HG02943 (cell line): ENCODE results near the gene IGFBP2.

Experiments
- ATAC-seq: cut with Tn5 transposase; IDR thresholded peaks from one replicate; pipeline ENCODE4 v1.9.1; 2021; ENCODE audit warnings: mild to moderate bottlenecking, low read depth, moderate library complexity; ENCODE audit not compliant: unreplicated experiment

Gene IGFBP2

DNA sequence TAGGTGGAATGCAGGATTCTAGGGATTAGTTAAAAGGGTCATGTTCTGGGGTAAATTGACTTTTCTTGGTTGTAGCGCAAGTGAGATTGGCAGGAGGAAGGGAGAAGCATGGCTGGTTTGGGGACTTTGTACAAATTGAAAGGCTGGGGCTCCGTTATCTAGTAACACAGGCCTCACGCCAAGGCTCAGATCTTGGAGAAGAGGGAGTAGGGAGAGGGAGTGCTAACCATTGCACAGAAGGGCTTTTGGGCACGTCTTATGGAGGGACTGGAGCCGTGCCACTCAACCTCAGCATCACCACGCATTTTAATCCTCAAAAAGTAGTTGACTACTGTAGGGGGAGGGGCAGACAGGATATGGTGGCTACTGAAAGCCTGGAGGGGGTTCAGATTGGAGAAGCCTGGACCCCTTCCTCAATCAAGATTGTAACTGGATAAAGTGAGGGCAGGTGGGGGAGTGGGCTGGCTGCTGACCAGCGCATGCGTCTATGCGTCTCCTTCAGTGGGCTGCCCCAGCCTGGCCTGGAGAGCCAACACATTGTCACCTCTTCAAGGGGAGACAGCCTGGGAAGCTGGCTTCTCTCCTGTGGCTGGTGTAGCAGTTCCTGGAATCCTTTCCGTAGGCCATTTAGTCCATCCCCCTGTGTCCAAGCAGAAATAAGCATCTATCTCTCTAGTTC is 47.9 kb downstream of the IGFBP2 start:
- ATAC-seq, result no peak

DNA sequence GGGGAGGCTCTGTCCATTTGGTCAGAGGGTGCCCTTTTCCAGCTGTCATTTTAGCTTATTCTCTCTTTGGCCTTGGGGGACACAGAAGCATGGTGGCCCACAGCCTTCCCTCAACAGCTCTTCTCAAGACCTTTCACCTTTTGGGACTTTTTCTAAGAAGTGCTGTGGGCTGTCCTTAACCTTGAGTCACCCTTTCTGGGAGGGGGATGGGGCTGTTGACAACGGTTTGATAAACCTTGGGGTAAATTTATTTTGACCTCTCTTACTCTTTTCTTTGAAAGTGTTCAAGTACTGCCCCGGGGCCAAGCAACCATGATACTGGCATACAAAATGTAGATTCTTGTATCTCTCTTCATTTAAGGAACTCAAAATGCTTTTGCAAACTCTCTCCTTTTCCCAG is 48.5 kb downstream of the IGFBP2 start:
- no peak for ATAC-seq

DNA sequence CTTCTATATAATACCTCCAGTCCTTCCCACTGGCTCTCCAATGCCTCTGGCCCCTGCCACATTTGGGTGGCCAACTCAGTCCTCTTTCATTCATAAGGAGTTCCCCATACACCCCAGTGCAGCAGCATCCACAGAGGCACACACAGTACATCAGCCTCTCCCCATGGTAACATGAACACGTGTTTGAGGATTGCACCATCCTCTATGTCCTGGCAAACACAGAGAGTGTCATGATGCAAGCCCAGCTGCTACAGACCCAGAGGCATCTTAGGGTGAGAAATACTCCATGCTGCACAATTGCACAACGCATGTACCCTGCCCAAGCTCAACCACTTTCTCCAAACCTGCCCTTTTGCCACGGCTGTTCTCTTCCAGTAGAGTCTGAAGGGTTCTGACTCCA is 50.6 kb downstream of the IGFBP2 start:
- ATAC-seq, result no peak

DNA sequence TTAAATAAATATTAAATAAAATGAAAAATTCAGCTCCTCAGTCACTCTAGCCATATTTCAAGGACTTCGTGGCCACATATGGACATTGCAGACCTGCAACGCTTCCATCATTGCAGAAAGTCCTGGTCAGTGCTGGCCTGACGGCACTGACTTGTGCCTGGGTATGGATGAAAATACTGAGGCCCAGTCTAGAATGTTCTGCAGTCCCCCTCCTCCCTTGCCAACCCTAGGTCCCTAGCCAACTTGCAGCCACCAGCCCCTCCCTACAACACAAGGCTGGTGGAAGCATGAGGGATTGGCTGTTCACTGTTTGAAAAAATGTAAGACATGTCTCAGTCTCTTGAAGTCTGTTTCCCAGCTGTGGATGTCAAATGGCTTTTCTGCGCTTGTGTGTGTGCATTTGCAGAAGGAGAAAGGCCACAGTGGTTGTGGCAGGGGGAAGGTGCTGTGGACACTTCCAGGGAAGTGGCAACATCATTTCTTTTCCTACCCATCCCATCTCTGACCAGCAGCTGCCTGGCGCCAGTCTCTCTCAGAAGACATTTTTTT is 52.2 kb downstream of the IGFBP2 start:
- no peak for ATAC-seq

DNA sequence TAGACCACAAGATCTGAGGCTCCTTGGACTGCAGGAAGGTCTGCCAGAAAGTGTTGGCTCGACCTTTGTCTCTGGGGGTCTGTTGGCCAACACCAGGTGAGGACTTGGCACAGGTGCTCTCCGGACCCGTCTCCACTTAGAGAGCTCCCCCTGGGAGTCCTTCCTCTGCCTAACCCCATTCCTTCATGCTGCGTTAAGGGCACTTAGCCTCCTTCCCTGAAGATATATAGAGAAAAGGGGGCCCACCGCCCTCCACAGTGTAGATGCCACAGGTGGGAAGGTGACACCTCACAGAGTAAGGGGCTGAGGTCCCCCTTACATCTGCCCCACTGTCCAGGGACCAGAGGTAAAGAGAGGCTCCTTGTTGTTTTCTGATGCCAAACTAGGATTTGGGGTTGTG is 53.9 kb downstream of the IGFBP2 start:
- ATAC-seq, result no peak

DNA sequence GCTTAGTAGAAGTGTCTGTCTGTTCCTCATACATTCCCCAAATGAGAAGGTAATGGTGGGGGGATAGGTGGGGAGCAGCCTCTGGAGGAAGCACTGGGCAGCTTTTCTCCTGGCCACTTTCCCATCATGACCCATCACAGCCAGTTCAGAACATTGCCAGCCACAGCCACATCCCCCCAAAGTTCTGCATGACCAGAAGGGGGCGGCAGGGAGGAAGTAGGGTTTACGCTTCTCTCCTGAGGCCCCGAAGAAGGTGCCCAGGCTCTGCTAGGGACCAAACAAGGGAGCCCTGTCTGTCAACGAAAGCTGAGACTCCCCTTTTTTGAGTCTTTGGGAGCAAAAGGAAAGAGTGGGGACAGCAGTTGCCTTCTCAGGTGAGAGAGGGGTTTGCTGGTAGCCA is 54.4 kb downstream of the IGFBP2 start:
- no peak for ATAC-seq

DNA sequence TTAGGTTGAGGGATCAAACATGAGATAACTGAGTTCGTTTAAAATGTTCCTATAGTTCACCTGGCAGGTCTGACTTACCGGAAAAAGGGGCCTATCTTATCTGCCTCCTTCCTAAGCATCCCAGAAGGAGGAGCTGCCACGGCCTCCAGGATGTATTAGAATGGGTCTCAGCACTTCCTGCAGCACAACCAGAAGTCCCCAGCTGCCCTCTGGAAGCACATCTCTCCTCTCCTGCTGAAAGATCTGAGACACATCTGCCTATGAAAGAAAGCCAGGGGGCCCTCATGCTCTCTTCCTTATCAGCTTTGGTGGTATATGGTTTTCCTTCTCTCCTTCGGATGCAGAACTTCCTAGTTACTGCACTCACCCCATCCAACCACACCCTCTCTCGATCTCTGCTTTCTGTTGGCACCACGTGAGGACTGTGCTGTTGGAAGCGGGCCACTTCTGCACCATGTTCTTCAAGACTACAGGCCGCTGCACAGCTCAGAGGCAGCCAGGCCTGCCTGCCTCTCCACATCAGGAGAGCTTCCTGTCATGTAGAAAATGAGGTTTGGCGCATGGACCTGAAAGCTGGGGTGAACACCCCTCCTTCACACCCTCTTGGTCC is 55.6 kb downstream of the IGFBP2 start:
- ATAC-seq, result no peak

DNA sequence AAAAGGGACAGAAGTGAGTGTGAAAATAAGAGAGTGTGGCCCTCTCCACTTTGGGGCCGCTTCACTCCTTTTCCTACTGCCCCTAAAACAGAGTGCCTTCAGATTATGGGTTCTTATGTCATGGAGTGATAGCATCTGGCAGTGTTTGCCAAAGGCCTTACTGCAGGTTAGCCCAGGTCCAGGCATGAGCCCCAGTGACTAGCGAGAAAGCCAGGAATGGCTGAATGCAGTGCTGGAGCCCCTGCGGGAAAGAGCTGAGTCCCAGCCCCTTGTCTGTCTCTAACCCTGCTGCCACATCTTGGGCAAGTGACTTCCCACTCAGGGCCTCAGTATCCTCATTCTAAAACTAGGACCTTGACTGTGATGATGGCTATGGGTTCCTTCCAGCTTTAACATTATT is 56.2 kb downstream of the IGFBP2 start:
- no peak for ATAC-seq

DNA sequence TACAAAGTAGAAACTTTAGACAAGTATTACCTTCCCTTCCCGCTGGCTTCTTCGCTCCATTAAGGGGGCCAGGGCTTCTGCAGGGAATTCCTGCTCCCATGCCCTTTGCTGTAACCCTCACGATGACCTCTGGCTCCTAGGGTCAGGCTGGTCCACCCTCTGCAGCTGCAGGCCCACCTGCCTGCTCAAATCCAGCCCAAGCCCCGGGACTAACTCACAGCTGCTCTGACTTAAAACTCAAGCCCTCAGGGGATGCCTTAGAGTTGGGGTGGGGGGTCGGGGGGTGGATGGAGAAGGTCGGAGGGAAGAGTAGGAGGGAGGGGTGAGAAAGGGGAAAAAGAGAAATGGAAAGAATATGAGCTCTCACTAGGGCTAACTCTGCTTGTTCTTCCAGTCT is 57.2 kb downstream of the IGFBP2 start:
- ATAC-seq, result no peak

DNA sequence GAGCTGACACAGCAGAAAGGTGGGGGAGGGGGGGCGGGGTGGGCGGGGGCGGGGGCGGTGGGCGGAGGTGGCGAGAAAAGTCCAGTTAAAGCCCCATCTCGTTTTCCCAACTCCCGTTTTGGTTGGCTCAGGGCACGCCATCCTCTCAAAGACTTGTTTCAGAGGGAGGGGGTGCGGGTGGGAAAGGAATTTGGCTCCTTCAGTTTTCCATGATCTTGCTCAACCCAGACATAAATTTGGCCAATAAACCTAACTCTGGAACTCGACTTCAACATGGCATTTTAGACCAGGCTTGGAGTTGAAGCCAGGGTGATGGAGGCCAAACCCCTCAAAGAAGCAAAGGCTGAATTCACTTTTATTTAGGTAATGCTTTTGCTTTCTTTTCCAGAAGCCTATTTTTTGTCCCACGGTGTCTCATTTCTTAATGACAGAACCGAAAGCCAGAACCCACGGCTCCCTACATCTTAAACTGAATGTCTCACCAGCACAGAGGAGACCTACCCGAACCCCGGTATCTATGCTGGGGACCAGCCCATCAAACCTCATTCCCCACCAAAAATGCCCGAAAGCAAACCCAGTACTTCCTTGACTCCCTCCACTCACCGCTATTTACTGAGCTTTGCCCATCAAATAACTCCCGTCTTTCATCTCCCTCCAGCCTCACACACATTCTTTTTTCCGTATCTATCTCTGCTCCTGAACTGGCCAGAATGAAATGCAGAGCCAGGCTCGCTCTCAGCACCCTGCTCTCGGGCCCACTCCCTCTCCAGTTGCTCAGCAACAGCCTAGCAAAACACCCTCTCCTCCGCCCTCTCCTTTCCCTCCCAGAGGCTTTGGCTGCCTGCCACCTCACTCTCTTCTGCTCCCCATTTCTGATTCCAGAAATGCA is 57.9 kb downstream of the IGFBP2 start:
- no peak for ATAC-seq

DNA sequence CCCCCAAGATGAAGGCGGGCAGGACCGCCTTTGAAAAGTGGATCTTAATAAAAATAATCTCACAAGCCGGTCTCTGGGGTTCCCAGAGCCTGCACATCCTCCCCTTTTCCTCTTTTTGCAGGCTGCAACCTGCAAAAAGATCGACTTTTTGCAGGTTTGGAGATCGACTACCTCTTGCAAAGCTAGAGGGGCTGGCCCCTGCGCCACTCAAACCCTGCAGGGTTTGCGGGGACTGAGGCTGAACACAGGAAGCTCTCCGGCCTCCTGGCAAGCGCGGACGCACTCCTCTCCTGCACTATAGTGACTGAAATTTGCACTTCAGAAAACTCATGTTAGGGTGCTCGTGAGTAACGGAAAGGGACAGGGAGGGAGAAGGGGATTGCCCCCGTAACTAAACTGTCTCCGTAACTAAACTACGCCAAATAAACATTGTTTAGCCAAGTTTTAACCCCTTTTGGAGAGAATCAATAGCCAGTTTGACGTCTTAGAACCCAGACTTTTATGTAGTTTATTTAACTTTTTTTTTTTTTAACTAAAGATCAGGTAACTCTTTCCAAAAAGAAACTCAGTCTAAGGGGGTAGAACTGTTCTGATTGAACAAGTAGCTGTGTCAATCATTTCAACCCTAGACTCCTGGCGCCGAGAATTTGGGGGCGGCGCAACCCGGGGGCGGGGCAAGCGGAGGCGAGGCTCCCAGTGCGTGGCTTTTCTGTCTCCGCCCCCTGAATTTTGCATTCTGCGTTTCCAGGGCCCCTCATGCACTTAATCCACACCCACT is 59.6 kb downstream of the IGFBP2 start:
- ATAC-seq, result no peak

DNA sequence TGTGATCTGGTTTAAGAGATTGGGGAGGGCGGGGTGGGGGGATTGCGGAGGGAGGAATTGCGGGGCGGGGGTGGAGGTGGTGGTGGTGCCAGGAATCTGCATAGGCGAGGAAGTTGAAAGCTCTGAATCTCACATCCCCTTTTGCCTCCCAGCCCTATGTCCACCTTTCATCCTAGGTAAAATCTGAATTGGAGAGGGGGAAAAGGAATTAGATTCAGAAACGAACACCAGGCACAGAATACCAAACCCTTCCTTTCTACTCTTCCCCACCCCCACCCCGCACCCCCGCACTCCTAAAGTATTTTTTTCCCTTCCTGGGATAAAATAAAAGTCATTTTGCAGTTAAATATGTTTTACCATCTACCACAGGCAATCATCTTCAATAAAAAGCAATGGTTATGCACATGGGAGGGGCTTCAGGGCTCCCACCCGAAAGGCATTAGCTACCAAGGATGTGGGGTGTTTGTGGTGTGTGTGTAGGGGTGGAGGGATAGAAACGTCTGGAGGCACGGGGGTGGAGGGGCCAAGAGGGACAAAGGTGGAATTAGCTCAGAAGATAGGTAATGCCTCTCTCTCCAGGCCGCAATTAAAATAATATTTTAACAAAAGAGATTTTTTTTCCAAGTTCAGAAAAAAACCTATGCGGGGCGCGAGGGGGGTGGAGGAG is 60.3 kb downstream of the IGFBP2 start:
- ATAC-seq, result no peak

DNA sequence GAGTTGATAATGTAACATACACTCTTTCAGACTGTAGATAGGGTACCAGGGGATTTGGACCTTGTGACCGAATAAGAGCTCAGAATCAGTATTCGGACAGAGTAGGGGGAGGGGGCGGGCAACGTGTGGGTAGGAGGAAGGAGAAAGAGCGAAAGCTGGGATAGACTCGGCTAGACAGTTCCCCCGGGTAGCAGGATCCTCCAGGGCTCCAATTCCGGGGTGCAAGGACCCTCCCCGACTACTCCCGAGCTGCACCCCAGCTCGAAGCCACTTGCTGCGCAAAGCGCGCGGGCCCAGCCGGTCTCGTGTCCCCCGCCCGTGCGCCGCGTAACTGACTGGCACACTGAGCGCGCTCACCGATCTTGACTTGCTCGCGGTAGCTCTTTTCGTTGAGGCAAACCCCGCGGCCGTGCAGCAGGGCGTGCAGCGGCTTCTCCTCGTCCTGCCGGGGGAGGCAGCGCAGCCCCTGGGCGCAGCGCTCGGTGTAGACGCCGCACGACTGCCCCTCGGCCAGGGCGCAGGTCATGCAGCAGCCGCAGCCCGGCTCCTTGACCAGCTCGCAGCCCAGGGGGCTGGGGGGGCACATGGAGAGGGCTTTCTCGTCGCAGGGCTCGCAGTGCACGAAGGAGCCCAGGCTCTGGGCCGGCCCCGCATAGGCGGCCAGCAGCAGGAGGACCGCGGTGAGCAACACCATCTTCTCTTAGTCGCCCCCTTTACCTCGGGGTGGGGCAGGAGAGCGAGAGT is 61.0 kb downstream of the IGFBP2 start:
- ATAC-seq, result no peak

DNA sequence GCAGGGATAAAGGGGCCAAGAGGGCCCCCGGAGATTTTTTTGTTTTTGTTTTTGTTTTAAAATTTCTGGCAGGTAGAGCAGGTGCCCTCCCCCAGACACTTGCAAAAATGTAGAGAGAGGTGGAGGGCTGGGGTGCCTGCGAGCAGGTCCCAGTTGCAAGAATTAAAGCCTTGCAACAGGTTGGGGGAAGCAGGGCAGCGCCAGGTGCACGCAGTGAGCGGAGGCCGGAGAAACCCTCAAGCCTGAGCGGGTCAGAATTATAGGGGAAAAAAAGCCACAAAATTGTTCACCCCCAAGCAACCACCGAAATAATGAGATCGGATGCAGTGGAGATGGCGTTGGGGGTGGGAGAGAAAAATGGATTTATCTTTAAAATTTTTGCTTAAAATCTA is 61.6 kb downstream of the IGFBP2 start:
- no peak for ATAC-seq

DNA sequence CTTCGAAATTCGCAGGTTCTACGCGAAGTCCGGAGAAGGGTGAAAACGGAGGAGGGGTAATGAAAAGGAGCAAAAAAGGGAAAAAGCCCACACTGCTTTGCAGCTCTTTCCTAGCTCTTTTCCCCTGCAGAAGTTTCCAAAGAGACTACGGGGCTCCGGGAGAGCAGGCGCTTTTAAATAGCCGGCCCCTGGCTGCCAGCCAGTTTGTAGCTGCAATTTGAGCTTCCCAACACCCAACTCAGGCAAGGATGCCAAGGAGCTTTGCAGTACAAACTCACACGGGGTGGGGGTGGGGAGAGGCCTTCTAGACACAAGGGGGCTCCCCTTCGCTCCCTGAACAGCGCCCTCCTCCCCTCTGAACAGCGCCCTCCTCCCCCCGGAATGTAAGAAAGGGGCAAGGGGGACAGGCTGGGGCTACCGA is 62.2 kb downstream of the IGFBP2 start, which contains the start of gene IGFBP5:
Gene IGFBP5 (minus strand): TSS at position 149 of the 421 bp plus-strand sequence. CDS start 774 bp downstream, outside the sequence.
- ATAC-seq, result no peak

DNA sequence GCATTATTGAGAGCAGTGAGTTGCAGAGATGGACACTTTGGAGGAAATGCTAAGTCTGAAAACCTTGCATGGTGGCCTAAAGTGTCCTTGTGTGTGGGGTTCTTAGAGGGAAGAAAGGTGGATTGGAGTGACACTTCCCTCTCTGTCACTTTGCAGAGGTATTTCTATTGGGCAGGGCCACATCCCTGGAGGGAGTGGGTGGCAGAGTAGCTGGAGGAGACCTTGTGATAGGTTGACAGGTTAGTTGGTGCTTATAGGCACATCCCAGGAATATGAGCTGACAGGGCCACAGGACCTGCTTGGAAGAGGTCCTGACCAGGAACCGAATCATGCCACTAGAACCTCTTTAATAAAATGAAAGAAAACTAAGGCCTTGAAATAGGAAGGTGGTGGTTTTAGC is 63.1 kb downstream of the IGFBP2 start:
- no peak for ATAC-seq

DNA sequence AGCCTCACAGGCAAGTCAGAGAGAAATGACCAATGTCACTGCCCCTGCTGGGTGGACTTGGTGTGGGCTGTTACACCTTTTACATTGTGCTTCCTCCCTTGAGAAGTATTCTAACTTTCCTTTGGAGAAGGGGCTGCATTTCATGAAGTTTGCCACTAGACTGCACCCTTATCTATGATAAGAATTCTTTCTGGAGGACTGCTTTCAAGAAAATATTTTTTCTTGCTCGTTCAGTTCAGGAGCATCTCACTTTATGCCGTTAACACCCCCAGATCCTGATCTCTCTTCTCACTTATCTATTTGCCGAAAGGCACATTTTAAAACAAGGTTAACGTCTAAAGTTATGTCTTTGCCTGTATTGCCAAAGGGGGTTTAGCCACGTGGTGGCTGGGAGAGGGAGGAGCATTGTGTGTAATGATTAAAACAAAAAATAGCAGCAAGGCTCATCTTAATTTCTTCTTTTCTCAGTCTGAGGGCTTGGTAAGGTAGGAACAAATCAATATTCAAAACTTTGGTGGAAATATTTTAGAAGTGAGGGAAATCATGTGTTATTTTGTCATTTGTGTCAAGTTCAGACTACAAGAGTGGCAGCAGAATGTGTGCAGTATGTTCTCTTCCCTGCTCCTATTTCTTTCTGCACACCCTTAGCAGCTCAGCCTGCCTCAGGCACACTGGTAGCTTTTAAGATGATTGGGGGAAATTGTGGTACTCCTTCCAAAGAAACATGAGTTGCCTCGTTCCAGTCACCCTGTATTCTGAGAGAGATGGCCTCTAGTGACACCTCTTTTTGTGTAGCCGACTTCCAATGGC is 63.7 kb downstream of the IGFBP2 start:
- no peak for ATAC-seq

DNA sequence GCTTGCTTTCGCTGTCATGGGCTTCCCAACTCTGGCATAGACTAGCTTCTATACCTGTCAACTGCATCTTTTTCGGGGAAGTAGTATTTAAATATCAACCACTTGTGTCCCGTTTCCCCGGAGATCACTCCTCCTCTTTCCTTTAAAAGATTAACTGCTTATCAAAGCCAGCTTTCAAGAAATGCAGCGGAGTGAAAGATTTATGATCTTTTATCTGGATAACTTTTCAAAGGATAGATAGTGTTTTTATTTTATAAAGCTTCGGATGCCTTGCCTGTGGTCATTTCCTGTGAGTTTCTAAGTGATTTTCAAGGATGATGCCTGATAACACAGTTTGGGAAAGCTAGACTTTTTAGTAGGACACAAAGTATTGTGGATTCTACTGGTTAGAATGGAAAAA is 65.1 kb downstream of the IGFBP2 start:
- no peak for ATAC-seq
